Activated gamma-delta T cell (primary cell): ENCODE data around the gene HIVEP3.

Experiments used
- DNase-seq: peaks from one replicate; lab custom pipeline; 2025; lab: John Stamatoyannopoulos, UW

Gene HIVEP3

DNA sequence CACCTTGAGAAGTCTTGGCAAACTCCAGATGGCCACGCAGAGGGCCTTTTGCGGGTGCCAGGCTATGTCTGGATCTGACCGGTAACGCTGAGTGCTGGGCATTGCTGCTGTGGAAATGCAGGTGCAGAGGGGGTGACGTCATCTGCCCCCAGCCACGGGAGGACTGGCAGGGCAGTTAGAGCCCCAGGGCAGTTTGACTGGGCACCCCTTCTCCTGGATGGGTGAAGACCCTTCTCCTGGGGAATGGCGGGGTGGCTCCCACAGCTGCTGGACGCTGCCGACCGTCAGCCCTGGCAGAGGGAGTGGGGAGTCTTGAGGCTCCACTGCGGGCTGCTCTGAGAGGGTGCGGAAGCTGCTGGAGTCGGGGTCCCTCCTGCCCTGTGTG, 421.7 kb downstream of the HIVEP3 start:
- no peak for DNase-seq

DNA sequence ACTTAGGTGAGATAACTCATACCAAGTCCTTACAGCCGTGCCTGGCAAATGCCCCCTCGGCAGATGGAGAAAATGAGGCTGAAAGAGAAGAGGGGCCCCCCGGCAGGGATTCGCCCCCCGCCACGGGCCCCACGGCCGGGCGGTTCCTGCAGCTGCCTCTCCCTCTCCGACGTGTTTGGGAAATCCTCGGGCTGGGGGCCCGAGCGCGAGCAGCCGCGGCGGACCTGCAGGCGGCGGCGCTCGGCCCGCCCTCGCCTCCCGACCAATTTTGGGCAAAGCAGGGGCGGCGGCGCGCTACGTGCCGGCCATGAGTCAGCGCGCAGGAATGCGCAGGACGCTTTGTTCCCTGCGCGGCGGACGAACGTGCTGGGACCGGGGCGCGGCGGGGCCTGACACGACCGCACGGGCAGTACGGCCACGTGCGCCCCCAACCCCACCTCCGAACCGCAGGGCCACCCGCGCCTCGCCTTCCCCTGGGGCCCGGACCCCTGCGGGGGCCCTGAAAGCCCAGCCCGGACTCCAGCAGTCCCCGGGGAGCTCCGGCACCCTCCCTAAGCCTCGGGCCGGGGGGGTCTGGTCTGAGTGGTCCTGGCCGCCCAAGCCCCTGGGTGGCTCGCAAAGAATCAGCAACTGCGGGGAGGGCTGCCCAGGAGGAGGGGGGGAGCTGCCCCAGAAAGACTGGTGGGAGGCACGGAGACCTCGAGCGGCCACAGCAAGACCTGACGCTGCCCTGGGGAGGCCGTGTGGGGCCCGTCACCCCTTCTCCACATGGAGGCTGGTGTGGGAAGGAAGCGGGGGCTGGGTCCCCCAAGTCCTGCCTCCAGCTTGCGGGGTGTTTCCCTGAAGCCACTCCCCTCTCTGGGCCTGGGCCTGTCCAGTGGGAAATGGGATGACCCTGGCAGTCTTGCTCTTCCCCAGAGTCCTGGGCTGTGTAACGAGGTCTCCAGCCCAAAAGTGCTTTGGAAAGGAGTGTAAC, 422.4 kb downstream of the HIVEP3 start:
- DNase-seq, result no peak

DNA sequence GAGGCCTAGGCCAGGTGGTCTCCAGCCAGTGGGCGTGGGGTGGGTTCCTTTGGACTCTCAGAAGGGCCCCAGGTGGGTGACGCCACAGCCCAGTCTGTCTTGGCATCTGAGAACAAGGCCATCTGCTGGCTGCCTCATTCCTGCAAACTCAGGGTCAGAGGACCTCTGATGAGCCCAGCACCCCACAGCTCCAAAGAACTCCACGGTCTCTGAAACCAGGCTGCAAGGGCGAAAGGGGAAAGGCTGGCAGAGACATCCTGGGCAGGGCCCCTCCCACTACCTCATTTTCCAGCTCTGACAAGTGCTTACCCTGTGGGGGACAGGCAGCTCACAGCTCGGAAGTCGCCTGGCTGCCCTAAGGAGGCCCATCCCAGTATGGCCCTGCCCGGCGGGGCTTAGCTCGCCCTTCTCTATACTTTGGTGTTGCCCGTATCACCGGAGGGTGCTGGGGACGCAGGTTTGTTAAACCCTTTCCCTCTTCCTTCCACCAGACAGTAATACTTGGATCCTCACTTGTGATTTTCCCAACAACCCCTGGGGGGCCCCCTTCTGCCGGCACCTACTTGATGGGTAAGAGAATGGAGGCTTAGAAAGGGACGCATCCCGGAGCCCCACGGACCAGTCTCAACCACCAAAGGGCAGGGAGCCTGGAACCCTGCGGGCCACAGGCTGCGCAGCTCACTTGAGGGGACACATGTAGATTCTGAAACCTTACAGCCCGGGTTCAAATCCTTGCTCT, 423.3 kb downstream of the HIVEP3 start:
- DNase-seq, result no peak

DNA sequence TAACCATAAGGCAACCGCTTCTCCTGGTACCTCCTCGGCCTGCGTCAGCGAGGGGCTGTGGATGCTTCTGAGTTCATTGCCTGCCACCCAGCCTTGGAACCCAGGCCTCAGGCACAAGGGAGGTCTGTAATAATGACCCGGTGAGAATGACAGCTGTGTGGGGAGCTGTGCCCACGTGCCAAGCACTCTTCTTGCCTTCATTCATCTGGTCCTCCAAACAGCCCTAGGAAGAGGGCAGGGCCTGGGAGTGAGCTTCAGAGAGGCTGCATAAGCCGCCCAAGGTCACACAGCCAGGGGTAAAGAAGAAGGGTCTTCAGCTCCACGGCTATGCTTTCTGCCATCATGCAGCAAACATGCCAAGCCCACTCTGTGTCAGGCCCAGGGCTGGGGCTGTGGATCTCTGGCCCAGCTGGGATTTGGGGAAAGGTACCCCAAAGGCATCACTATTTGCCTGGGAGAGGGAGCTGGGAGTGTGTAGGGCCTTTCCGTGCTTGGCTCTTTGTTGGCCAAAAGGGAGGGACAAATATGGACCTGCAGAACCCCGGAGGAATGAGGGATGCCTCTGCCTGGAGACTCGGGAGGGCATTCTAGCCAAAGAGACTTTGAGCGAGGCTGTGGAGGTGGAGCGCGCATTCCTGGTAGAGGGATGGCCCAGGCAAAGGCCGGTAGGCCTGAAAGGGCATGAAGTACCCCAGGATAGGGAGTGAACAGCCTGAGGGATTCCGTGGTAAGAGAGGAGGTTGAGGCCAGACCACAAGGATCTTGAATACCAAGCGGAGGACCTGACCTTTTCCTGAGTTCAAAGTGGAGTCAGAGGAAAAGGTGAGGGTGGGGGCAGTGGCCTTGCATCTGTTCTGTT, 424.1 kb downstream of the HIVEP3 start:
- DNase-seq, result no peak

DNA sequence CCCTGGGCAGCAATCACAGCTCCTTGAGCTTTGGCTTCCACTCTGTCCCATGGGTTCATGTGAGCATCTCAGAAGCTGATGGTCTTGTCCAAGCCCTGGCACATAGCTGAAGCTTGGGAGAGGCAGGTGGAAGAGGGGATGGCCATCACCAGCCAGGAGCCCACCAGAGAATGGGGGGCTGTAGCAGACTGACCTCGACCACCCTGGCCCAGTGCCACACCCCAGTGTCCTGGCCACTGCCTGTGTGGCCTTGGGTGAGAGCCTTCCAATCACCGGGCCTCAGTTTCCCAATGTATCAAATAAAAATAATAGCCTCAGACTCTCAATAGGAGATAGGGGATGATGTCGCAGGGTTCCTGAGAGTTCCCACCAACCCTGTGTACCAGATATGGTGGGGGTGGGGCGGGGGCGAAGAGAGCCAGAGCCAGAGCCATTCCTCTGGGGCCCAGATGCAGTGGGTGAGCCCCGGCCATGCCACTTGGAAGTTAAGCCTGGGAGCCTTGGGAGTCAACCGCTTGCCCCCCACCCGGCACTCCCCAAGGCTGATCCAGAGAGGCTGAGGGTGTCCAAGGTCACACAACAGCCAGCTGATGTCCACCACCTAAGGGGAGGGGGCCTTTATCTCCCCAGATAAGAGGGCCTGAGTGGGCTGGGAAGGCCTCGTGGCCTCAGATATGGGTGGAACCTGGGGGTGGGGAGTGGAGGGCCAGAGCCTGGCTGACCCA, 424.9 kb downstream of the HIVEP3 start:
- DNase-seq, result no peak

DNA sequence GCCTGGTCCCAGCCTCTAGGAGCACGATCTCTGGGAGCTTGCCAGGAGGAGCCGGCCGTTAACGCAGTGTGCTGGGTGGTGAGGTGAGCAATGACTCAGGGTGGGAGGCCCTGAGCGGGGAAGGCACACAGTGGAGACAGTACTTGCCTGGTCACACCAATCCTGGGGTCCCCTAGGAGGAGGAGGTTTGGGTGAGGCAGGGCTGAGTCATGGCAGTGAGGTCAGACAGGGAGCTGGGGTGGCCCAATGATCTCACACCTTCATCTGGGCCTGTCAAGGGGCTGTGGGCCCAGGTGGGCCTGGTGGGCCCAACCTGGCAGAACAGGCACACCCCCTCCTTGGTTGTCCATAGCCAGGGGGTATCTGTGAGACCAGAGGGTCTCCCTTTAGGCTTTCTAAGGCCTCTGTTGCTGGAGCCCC, 425.6 kb downstream of the HIVEP3 start:
- DNase-seq, result no peak

DNA sequence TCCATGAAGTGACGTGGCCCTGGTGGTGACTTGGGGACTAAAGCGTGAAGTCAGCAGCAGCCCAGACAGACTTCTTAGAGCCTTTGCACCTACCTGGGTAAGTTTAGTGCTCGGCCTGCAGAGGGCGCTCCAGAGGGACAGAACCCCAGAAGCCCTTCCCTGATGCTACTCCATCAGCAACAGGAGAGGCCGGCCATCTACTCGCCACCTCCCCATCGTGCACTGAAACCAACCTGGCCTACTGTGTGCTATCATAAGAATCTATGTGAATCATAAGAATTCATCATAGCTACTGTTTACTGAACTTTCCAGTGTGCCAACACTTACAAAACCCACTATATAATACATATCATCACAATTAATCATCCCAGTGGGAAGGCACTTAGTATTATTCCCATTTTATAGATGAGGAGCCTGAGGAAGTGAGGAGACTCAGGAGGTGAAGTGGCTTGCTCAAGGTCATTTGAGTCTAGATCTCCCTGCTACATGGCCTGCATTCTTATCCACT, 426.3 kb downstream of the HIVEP3 start:
- no peak for DNase-seq

DNA sequence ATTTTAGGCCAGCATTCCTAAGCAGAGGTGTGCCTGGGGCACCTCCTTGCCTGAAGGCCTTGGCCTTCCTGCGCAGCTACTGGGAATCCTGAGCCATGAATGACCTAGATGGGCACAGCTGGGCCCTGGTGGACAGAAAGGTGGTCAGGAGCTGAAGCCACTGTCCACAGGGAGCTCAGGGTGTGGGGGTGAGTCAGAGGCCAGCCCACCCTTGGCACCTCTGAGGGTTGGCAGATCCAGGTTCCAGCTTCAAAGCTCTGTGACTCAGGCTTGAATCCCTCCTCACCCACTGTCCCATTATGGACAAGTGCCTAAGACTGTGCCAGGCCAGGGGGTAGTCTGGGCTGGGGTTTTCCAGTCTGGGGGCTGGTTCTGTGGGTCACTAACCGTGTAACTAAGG, 427.8 kb downstream of the HIVEP3 start:
- DNase-seq, result no peak

DNA sequence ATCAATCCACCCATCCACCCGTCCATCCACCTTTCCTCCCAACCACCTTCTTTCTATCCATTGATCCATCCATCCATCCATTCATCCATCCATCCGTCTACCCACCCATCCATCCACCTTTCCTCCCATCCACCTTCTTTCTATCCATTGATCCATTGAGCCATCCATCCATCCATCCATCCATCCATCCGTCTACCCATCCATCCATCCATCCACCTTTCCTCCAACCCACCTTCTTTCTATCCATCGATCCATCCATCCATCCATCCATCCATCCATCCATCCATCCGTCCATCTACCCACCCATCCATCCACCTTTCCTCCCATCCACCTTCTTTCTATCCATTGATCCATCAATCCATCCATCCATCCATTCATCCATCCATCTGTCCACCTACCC, 429.2 kb downstream of the HIVEP3 start:
- DNase-seq, result no peak

DNA sequence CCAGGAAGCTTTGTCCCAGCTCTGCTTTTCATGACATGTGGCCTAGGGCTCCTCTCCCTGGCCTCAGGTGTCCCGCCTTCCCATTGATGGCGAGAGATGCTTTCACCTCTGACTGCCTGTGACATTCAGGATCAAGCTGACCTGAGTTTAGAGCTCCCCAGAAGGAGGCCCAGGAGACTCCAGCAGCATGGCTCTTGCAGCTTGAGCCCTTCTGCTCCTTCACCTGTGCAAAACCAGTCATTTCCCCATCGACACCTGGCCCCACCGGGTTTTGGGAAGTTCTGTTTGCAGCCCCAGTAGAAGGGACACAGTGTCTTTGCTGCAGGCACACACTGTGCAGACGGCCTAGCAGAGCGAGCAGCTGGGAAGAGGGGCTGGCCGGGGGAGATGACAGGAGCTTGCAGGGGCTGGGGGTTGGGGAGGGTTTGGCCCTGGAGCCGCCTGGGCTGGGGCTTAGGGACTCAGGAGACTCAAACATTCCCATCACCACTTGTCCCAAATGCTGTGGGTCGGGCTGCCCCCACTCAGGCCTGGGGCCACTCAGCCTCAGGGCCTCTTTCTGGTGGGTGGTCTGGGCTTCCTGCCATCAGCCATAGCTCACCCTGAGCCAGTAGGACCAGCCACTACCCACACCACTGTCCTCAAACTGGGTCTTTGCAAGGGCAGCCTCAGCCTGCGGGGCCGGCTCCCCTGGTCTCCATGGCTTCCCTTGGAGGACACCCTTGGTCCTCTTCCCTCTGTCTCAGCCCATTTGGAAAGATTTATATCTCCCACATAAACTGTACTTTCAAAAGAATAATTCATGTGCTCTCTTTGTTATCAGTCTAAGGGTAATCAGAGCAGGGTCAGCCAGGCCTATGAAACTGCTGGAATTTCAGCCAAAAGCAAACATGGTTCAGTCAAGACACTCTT, 430.4 kb downstream of the HIVEP3 start:
- DNase-seq, result no peak

DNA sequence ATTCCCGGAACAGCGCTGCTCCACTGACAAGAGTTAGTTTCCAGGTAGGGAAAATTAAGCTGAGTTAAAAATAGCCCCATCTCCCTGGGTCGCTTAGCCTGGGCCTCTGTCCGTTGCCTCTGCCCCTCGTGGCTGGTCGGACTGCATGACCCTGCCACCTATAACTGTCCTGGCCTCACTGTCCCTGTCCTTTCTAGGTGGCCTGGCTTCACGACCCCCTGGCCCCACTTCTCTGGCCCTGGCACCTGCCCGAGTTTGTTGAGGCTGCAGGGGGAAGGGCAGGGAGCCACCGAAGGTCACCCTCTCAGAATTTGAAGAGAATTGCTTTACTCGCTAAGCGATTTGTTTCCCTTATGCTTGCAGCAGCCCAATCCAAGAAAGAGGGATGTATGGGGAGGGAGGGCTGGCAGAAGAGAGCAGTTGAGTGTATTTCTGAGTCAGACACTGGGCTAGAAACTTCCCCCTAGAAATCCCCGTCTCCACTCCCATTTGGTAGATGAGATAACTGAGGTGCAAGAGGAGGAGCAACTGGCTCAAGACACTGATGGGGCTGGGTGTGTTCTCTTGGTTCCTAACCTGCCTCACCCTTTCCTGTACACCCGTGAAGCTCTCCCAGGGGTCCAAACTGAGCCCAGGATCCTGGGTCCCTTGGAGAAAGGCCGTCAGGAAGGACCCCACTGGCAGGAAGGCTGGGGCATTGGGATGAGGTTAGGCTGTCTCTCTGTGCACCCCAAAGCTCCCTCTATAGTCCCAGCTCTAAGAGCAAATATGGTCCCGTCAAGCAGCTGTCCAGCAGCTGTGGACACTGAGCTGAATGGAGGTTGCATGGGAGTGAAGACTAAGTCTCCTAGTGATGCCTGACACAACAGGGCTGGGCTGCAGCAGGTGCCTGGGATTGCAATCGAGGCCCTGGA, 431.3 kb downstream of the HIVEP3 start:
- no peak for DNase-seq

DNA sequence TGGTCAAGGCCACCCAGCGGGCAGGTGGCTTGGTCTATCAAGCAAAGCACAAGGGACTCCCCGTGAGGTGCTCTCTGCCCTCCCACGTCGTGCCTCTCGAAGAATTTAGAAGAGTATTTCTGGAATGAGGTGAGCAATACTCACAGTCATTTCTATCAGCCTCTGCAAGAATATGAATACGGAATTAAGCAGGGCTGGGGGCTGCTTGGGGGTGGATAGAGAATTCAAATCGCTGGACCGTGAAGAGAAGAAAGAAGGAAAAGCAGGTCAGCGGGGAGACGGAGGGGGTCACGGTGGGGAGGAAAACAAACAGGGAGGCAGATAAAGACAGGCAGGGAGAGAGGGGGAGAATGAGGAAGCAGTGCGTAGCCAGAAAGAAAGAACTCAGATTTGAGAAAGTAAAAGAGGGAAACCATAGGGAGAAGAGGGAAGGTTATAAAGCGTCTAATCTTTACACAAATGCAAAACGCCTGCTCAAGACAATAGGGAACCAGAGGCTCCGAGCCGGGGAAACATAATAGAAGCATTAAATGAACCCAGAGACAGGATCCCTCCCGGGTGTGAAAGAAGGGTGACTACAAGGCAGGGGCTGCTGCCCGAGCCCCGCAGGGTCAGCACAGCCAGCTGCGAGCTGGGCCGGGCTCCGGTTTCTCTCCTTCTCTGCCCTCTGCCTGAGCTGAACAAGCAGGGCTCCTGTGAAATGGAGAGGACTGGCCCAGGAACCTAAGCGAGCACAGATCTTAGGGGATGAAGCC, 432.2 kb downstream of the HIVEP3 start:
- DNase-seq, result no peak

DNA sequence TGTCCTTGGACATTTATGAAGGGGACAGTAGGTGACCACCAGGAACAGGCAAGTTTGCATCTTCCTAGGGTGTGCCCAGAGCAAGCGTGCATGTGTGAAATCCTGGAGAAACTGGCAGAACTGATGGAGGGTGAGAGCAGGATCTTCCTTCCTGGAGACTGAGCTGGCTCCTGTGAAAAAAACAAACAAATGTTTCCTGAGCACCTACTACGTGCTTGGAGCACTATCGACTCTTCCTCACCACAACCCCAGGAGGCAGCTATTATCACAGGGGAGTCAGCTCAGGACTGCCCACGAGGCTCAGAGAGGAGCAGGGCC, 432.7 kb downstream of the HIVEP3 start:
- DNase-seq, result no peak

DNA sequence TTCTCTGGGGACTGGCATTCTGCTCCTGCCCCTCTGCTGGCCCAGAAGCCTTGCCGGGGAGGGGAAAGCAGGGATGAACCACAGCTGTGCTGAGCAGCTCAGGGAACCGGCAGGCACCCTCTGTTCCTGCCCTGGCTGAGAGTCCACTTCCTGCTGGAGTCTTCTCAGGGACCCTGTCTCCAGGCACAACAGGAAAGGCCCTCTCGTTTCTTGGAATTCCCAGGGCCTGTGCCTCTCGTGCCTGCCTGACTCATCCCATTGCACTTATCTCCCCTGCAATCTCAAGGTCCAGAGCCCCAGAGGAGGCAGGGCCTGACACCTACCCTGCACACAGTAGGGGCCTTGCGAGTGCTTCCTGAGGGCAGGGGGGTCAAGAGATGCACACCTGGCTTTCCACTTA, 433.1 kb downstream of the HIVEP3 start:
- no peak for DNase-seq

DNA sequence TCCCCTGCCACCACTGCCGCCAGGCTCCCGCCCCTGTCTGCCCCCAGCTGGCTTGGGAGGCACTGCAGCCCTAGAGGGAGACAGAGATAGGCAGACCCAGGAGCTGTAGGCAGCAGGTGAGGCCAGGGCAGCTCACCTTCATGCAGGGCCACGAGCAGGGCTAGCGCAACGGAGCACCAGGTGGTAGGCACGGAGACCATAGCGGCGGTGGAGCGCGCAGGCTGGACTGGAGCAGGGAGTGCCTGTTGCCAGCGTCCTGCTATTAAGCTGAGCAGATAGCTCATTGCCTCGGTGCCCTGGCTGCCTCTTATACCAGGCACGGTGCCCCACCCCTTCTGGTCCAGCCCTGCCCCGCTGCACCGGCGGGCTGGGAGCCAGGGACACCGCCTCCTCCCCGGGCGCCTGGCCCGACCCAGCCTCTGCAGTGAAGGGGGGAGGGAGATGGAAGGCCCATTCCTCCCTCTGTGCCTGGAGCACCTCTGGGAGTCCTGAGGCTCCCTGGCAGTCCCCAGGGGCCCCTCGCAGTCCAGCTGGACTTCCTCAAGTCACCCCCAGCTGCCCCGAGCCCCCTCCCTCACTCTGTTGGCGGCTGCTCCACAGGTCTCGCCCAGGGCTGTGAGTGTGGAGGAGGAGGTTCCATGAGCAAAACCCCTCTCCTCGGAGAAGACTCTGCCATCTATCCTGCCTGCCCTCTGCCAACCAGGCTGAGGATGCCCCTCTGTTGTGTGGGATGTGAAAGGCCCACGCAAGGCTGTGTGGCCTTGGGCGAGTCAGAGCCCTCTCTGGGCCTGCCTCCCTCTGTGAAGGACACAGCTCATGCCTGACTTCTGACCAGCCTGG, 434.1 kb downstream of the HIVEP3 start, which contains the start of gene EDN2:
TSS of gene EDN2 (minus strand) at position 282 of the 840 bp plus-strand sequence. CDS start at position 200, 82 bp downstream.
- DNase-seq, result no peak

DNA sequence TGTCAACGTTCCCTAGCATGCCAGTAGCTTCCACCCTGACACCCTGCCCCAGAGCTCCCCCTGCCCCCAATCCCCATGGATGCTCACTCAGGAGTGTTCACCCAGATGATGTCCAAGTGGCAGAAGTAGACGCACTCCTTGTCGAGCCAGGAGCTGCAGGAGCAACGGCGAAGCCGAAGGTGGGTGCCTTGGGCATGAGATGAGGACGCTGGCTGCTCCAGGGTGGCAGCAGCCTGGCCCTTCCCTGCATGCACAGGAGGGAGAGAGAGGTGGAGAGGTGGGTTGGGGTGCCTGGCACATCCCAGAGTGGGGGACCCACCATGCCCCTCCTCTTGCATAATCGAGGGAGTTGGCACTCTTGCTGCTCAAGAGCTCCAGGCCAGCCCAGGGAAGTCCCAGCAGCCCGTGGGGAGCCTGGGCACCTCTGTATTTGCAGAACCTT, 434.7 kb downstream of the HIVEP3 start:
- no peak for DNase-seq
